ENCODE results near the gene MLLT3.
A peak's percentile ranks its signal among the peaks of the same experiment; 100 is the strongest.

The MLLT3 gene

GRCh38 chr9:20300430-20301115, 321.7 kb downstream of the MLLT3 start:
- no peak for DNase-seq (ENCODE audit: low spot score)

DNA sequence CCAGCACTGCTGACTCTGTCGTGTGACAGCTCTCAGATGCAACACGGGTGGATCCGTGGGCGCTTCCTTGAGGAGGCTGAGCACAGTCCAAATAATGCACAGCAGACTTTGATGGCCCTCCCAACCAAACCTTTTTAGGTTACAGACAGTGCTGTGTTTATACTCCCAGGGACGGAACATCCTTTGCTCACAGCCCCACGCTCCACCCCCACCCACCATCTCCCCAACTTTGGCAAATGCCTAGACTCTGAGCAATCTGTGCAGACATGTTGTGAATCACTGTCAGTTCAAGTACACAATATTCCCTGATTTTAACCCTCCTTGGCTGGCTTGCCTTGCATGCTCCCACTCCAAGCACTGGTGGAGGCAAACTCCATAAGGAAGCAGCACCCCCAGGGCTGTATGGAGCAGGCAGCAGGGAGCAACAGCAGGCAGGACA, 324.6 kb downstream of the MLLT3 start:
- DNase-seq (ENCODE audit: low spot score) = peak; percentile 55

DNA sequence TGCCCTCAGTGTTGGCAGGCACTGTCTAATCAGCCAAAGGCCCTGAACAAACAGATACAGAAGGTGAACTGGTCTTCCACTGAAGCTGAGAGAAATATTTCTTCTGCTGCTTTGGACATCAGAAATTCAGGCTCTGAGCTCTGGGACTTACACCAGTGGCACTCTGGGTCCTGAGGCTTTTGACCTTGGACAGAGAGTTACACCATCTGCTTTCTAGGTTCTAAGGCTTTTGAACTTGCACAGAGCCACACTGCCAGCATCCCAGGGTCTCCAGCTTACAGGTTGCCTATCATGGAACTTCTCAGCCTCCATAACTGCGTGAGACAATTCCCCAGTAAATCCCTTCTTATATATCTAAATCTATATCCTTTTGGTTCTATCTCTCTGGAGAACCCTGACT, 326.7 kb downstream of the MLLT3 start:
- no peak for DNase-seq (ENCODE audit: low spot score)

GRCh38 chr9:20294046-20294750, 328.1 kb downstream of the MLLT3 start:
- no peak for DNase-seq (ENCODE audit: low spot score)

DNA sequence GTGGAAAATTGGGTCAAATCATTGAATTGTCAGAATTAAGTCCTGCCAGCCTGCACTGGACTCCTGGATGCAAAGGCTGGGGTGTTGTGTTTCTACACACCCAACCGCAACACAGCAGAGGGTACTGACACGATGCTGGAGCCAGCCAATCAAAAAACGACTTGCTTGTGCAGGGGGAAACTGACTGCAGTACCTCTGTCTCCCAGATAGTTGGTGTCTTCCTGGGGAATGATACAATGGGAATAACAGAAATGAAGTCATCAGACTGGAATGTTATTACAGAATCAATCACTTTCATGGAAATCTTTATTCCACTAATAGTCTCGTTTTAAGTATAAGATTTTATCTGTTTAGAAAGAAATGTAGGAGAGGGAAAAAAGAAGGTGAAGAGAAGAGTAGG, 330.3 kb downstream of the MLLT3 start:
- DNase-seq (ENCODE audit: low spot score) = peak; percentile 59

All from AG08396 (cell line).